Stomach smooth muscle (tissue), 2 donors: Measurements from ENCODE around the gene HHLA2.

Source experiments
- H3K27ac ChIP-seq: one replicate; pipeline ENCODE4 v1.7.0; 2013; ENCODE audit warnings: mild to moderate bottlenecking, low read length, inconsistent platforms
- H3K27me3 ChIP-seq, 2 donors: one replicate each; pipeline ENCODE4 v1.7.0; 2013; ENCODE audit warnings: low read length in 2 of 2; ENCODE audit not compliant: insufficient read depth in 2 of 2, control insufficient read depth in 1 of 2
- H3K36me3 ChIP-seq, 2 donors: one replicate each; pipeline ENCODE4 v1.7.0; 2013; ENCODE audit warnings: low read length in 2 of 2; ENCODE audit not compliant: control insufficient read depth in 2 of 2, insufficient read depth in 2 of 2
- H3K4me1 ChIP-seq: one replicate; pipeline ENCODE4 v1.7.0; 2013; ENCODE audit warnings: low read length; ENCODE audit not compliant: control insufficient read depth, insufficient read depth
- H3K4me3 ChIP-seq, 2 donors: one replicate each; pipeline ENCODE4 v1.7.0; 2013; ENCODE audit warnings: low read length in 2 of 2
- H3K9ac ChIP-seq, 2 donors: one replicate each; pipeline ENCODE4 v1.7.0; 2013; ENCODE audit warnings: low read length in 2 of 2, mild to moderate bottlenecking in 1 of 2
- H3K9me3 ChIP-seq, 2 donors: one replicate each; pipeline ENCODE4 v1.7.0; 2013; ENCODE audit warnings: low read length in 2 of 2; ENCODE audit not compliant: control insufficient read depth in 2 of 2
- donor health status: healthy.
- donor health status: Pancreatic carcinoma.

Gene HHLA2

DNA sequence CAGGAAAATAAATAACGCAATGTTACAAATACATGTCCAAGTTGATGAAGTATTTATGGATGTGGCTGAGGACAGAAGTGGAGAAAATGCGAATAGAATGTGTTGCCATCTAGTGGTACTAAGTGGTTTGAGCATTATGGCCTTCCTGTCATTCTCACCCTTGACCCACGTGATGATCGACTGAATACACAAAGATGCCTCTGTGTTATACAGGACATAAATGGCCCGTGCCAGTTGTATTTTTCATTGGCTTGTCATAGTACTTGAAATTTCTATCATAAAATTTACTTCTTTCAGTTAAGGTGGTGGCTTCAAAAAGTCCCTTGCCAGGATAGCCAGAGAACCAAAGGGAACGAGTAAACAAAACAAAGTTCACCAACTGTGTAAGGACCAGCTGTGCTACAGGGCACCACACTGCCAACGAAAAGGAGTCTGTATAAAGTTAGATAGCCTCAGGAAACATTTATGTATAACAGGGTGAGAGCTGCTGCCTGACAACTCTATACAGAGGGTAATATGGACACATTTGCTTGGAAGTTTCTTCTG, 110.4 kb downstream of the HHLA2 start:
- Histone ChIP-seq H3K27me3 (no peaks in the 10 kb centered on the region), H3K36me3 (no peaks in the 10 kb centered on the region), H3K4me3 (no peak overlapping the region), H3K27ac (no peak overlapping the region), H3K9me3 (no peaks in the 10 kb centered on the region), H3K4me1 (no peaks in the 10 kb centered on the region), H3K9ac (no peak overlapping the region)

DNA sequence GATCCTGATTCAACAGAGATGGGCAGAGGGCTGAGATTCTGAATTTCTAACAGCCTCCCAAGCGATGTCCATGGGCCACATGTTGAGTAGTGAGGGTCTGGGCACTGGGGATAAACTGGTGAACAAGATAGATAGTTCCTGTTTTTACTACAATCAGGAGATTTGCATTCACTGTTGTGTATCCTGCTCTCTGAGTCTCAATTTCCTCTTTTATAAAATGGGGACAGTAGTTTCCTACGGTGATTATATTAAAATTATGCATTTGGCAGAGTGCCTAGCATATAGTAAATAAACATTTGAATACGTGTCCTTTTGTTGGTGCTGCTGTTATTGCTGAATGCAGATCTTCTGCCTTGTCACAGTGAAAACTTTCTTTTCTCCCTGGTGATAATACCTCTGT, 111.5 kb downstream of the HHLA2 start:
- no peaks in the 10 kb centered on the region for H3K4me1 ChIP-seq
- H3K9ac ChIP-seq = no peak overlapping the region
- no peak overlapping the region for H3K27ac ChIP-seq
- H3K36me3 ChIP-seq = no peaks in the 10 kb centered on the region
- no peaks in the 10 kb centered on the region for H3K9me3 ChIP-seq
- H3K27me3 ChIP-seq = no peaks in the 10 kb centered on the region
- no peak overlapping the region for H3K4me3 ChIP-seq

DNA sequence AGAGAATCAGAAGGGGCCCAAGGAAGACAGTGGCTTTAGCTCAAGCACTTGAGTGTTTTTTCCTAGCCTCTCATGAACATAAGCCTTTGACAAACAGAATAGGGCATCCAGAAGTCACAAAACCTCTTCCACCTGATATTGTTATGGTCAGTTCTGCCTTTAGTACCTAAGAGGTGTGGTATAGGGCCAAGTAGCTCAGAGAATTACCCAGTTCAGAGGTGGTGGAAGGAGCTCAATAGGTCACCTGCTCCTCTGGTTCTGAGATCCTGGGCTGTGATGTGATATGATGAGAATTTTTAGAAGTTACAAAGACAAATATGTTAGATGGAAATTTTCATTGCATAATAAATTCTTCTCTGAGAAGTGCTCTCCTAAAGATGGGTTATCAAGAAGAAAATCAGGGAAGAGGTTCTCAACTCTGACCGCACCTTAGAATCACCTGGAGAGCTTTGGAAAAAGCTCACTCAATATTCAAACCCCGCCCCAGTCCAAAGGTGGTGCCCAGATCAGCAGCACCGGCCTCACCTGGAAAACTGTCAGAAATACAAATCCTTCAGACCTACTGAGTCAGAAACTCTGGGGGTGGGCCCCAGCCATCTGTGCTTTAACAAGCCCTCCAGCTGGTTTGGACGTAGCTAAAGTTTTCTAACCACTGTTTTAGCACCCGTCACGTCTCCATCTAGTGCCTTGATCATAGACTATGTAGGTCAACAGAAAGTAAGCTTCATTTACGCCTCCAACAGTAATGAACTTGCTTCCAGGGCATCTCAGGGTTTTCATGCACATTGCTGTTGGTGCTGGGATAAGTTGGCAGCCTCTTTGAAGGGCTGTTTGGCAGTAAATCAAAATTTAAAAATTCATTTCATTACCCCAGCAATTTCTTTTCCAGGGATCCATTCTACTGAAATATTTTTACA, 112.8 kb downstream of the HHLA2 start:
- H3K27ac ChIP-seq = no peak overlapping the region

DNA sequence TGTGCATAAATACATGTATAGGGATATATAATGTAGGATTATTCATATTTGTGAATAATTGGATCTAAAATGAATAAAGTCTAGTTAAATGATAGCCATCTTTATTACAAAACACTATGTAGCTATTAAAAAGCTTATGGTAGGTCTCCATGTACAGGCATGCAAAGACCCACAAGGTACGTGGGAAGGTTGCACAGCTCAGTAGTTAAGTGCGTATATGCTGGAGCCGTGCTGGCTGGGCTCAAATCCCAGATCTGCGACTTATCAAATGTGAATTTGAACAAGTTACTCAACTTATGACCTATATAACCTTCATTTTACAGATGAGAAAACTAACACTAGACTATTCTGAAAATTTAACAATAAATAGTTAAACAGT, 113.4 kb downstream of the HHLA2 start:
- H3K27me3 ChIP-seq = no peaks in the 10 kb centered on the region
- H3K9ac ChIP-seq = no peak overlapping the region
- no peak overlapping the region for H3K27ac ChIP-seq
- H3K4me1 ChIP-seq = no peaks in the 10 kb centered on the region
- H3K36me3 ChIP-seq = no peaks in the 10 kb centered on the region
- H3K4me3 ChIP-seq = no peak overlapping the region
- no peaks in the 10 kb centered on the region for H3K9me3 ChIP-seq

More for the DNA sequence above, 112.8 kb downstream of the HHLA2 start:
- Histone ChIP-seq H3K27me3 (no peaks in the 10 kb centered on the region), H3K9me3 (no peaks in the 10 kb centered on the region), H3K4me1 (no peaks in the 10 kb centered on the region), H3K9ac (no peak overlapping the region), H3K36me3 (no peaks in the 10 kb centered on the region), H3K4me3 (no peak overlapping the region)

DNA sequence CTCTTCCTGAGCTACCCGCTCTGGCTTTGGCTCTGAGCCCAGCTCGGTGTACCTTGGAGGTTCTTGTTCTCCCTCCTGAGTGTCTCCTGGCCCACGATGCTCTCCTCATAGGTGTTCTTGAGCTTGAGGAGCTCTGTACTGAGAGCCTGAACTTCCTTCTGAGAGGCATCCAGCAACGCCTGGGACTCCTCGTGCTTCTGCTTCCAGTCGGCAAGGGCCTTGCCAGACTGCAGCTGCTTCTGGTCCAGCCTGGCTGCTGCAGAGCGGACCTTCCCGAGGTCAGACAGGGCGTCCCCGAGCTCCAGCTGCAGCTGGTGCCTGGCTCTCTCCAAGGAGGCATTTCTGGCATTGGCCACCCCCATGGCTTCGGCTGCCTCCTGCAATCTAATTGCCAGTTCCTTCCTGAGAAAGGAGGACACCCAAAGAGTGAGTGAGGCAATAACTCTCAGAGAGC, 114.2 kb downstream of the HHLA2 start:
- Histone ChIP-seq H3K9ac (no peak overlapping the region), H3K27ac (no peak overlapping the region), H3K9me3 (no peaks in the 10 kb centered on the region), H3K27me3 (no peaks in the 10 kb centered on the region), H3K36me3 (no peaks in the 10 kb centered on the region), H3K4me3 (no peak overlapping the region), H3K4me1 (no peaks in the 10 kb centered on the region)

DNA sequence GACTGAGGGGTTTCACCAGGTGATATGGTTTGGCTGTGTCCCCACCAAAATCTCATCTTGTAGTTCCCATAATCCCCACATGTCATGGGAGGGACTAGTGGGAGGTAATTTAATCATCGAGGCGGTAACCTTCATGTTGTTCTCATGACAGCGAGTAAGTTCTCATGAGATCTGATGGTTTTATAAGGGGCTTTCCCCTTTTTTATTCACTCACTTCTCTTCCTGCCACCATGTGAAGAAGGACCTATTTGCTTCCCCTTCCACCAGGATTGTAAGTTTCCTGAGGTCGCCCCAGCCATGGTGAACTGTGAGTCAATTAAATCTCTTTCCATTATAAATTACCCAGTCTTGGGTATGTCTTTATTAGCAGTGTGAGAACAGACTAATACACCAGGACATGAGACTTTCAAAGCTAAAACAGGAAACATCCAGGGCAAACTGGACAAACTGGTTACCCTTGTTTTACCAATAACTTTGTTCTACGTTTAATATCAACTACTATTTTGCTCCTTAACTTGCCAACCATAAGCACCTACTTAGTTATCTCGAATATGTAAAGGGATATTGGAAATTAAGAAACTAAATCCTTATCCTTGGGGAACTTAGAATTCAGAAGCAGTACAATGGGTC, 115.9 kb downstream of the HHLA2 start:
- Histone ChIP-seq H3K36me3 (no peaks in the 10 kb centered on the region), H3K4me1 (no peaks in the 10 kb centered on the region), H3K9me3 (no peaks in the 10 kb centered on the region), H3K4me3 (no peak overlapping the region), H3K27me3 (no peaks in the 10 kb centered on the region), H3K9ac (no peak overlapping the region), H3K27ac (no peak overlapping the region)

DNA sequence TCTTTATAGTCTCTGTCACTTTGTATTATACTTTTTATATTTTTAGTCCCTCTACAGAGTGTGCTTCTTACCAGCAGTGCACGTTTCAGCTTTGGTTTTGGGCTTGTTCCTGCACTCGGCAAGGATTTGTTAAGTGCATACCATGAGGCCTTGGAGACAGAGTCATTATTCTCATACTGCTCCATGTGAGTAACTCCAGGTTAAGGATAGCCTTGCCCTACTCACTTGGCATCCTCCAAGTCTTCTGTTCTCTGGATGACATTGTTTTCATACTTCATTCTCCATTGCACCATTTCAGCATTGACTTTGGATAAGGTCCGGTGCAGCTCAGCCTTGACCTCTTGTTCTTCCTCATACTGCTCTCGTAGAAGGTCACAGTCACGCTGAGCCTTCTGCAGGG, 117.7 kb downstream of the HHLA2 start:
- no peaks in the 10 kb centered on the region for H3K27me3 ChIP-seq
- no peaks in the 10 kb centered on the region for H3K9me3 ChIP-seq
- no peak overlapping the region for H3K27ac ChIP-seq
- no peaks in the 10 kb centered on the region for H3K4me1 ChIP-seq
- no peaks in the 10 kb centered on the region for H3K36me3 ChIP-seq
- no peak overlapping the region for H3K9ac ChIP-seq
- no peak overlapping the region for H3K4me3 ChIP-seq

DNA sequence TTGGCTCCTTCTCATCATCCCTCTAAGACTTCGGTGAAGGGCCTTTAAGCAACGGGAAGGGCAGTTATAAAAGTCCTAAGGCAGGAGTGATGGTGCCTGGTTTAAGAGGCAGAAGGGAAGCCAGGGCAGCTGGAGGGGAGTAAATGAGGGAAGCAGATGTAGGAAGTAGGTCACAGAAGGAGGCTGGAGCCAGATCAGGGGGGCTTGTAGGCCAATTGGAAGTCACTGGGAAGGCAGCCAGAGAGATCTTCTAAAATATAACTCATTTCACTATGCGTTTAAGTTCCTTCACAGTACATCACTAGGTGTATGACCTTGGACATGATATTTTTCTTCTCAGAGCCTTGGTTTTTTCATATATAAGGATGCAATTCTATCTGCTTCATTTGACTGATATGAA, 119.3 kb downstream of the HHLA2 start:
- no peak overlapping the region for H3K4me3 ChIP-seq
- no peak overlapping the region for H3K9ac ChIP-seq
- no peaks in the 10 kb centered on the region for H3K27me3 ChIP-seq
- H3K36me3 ChIP-seq = no peaks in the 10 kb centered on the region
- no peak overlapping the region for H3K27ac ChIP-seq
- H3K4me1 ChIP-seq = no peaks in the 10 kb centered on the region
- no peaks in the 10 kb centered on the region for H3K9me3 ChIP-seq

DNA sequence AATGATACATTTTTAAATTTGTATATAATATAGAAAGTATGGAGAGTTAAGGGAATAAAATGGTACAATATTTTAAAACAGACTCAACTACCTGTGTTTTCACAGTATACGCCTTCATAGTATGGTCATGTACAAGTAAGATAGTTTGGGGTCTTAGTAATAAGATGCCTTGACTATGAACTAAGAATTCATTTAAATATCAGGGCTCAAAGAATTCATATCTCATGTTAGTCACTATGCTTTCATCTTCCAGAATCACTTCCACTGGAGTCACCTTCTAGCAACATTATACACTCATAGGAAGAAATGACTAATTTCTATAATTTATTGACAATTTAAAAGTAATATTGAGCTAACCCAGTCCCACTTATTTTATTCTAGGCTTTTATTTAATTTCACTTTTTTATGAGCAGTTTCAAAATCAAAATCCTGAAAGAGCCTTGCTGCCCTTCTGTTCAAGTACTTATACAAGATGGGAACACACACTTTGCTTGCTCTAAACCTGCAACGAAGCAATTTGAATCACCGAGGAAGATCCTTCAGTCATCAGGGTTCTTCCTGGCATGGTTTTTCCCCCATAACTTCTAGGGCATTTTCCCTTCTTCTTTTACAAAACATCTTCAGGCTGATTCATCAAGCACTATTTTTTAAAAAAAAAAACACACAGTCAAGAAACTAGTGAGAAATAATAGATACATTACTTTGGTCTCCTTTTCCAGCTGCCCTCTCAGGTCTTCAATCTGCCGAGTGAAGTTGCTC, 119.9 kb downstream of the HHLA2 start:
- H3K36me3 ChIP-seq = no peaks in the 10 kb centered on the region
- H3K9me3 ChIP-seq = no peaks in the 10 kb centered on the region
- H3K4me3 ChIP-seq = no peak overlapping the region
- H3K27me3 ChIP-seq = no peaks in the 10 kb centered on the region
- H3K27ac ChIP-seq = no peak overlapping the region
- no peak overlapping the region for H3K9ac ChIP-seq
- no peaks in the 10 kb centered on the region for H3K4me1 ChIP-seq

DNA sequence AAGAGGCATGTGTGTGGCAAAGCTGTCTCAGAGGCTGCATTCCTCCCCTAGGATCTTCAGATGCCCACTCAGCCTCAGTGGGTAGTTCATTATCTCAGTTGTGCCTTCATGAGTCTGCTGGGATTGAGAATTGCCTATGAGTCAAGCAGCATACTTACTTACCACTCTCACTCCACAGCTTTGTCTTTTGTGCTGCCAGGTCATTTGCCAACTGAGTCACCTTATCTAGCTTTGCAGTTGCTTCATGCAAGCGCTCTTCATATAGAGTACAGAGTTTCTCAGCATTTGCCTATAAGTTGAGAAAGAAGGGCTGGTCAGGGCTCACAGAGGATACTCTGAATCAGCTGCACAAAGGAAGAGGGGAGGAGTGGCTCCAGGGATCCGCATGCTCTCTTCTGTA, 124.6 kb downstream of the HHLA2 start:
- Histone ChIP-seq H3K27ac (no peak overlapping the region), H3K36me3 (no peaks in the 10 kb centered on the region), H3K4me1 (no peaks in the 10 kb centered on the region), H3K27me3 (no peaks in the 10 kb centered on the region), H3K9me3 (no peaks in the 10 kb centered on the region), H3K9ac (no peak overlapping the region), H3K4me3 (no peak overlapping the region)
